Measurements from ENCODE around the gene NEDD9. TPM values are rescaled to one million over a fixed set of nuclear protein-coding genes. Genes with fewer than 3 reads are reported as not detected.

Gene NEDD9
- total and polyA plus RNA-seq, 2 donors = 25.7 to 49.5 TPM

DNA sequence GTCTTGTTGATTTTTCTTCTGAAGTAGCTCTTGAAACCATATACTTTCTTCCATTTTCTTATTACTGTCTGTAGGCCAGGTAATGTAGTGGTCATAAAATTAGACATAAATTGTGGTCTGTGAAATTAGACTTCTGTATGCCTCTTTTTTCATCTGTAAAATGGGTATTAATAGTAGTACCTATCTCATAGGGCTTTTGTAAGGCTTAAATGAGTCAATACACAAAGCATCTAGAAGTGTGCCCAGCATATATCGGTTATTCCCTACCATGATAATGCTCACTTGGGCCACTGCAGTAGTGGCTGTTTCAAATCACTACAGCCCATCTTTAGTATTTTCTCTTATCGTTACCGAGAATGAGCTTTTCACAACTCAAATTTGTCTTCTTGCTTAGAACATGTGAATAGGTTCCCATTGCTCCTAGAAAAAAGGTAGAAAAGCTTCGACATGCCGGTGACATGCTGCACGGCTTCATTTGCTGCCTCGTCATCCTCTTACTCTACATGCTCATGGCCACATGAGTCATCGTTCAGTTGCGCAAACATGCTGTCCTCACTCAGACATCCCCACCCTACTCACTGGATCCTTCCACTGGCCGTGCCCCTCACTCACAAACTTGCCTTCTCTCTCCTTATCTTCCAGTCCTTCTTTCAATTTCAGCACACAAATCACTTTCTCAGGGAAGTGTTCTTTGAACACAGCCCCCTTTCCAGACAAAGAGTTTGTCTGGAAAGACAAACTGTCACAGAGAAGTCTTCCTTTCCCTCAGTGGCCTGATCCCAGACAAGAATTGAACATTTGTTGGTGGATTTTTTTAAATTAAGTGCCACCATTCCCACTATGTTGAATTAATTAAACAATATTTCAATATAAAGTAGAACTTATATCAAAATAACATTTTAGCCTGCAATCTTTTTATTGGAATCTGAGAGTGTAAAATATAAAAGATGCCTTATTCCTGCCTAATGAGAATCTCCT, 88.8 kb downstream of the NEDD9 start:
- 81% methylated on average over 10 of the region's 10 CpGs for WGBS
- no peak for DNase-seq (ENCODE audit: extremely low spot score)
- Histone ChIP-seq H3K4me3 (ENCODE audit: low read depth, low read length) (no peak overlapping the region), H3K4me1 (ENCODE audit: insufficient read depth) (no peaks in the 10 kb centered on the region), H3K36me3 (ENCODE audit: insufficient read depth) (no peaks in the 10 kb centered on the region), H3K27ac (ENCODE audit: low read depth) (no peak overlapping the region)

DNA sequence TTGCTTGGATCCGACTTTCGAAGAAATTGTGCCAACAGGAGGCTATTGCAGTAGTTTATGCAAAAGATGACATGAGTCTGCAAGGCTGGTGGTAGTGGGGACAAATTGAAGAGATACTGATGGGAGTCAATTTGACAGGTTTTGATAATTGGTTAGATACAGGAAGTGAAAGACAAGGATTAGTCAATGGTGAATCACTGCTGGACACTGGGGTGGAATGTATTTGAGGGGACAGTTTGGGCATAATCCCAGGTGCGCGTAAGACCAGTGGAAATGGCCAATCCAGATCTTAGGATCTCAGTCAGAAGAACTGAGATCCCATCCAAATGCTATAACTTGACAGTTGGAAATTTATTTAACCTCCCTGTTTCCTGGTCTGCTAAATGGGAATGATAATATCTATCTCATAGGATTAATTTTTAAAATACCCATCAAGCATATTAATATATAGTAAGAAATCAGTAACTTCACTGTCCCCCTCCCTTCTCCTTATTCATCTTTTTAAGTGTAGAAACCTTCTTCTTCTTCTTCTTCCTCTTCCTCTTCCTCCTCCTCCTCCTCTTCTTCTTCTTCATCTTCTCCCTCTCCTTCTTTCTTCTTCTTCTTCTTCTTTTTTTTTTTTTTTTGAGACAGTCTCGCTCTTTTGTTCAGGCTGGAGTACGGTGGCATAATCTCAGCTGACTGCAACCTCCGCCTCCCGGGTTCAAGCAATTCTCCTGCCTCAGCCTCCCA, 90.0 kb downstream of the NEDD9 start:
- H3K27ac ChIP-seq (ENCODE audit: low read depth) = no peak overlapping the region
- no peak for DNase-seq (ENCODE audit: extremely low spot score)
- H3K36me3 ChIP-seq (ENCODE audit: insufficient read depth) = no peaks in the 10 kb centered on the region
- no peak overlapping the region for H3K4me3 ChIP-seq (ENCODE audit: low read depth, low read length)
- H3K4me1 ChIP-seq (ENCODE audit: insufficient read depth) = no peaks in the 10 kb centered on the region
- 97% methylated on average over 8 of the region's 8 CpGs for WGBS

- Histone ChIP-seq H3K4me1 (ENCODE audit: insufficient read depth) (no peaks in the 10 kb centered on the region), H3K27ac (ENCODE audit: low read depth) (no peak overlapping the region), H3K4me3 (ENCODE audit: low read depth, low read length) (no peak overlapping the region), H3K36me3 (ENCODE audit: insufficient read depth) (no peaks in the 10 kb centered on the region)
- no peak for DNase-seq (ENCODE audit: extremely low spot score)
- WGBS = 91% methylated on average over 3 of the region's 3 CpGs
These were observed 91.2 kb downstream of the NEDD9 start for GRCh38 chr6:11141295-11141694.

- 70% methylated on average over 3 of the region's 3 CpGs for WGBS
- H3K4me3 ChIP-seq (ENCODE audit: low read depth, low read length) = no peak overlapping the region
- H3K36me3 ChIP-seq (ENCODE audit: insufficient read depth) = peaks cover 1% of the 10 kb centered on the region
- no peaks in the 10 kb centered on the region for H3K4me1 ChIP-seq (ENCODE audit: insufficient read depth)
- no peak for DNase-seq (ENCODE audit: extremely low spot score)
- no peak overlapping the region for H3K27ac ChIP-seq (ENCODE audit: low read depth)
These were observed 92.4 kb downstream of the NEDD9 start for GRCh38 chr6:11140056-11140455.

GRCh38 chr6:11139051-11139960, 93.2 kb downstream of the NEDD9 start:
- WGBS = 84% methylated on average over 3 of the region's 3 CpGs
- Histone ChIP-seq H3K27ac (ENCODE audit: low read depth) (no peak overlapping the region), H3K36me3 (ENCODE audit: insufficient read depth) (peaks cover 3% of the 10 kb centered on the region), H3K4me1 (ENCODE audit: insufficient read depth) (no peaks in the 10 kb centered on the region), H3K4me3 (ENCODE audit: low read depth, low read length) (no peak overlapping the region)
- no peak for DNase-seq (ENCODE audit: extremely low spot score)

DNA sequence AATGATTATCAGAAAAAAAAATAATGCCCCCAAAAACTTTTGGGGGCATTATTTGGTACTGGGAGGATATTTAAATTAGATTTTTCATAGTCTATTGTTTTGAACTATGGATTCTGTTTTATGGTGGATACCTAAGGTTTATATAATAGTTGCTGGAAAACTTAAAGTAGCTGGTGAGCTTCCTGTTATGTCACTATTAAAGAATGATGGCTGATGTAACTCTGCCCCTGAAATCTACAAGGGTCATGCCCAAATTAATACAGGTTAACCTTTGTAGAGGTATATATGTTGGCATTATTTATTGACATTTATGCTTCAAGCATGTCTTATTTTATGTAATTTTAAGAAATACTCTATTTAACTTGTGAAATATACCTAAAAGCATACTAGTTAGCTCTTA, 95.7 kb downstream of the NEDD9 start:
- no peak for DNase-seq (ENCODE audit: extremely low spot score)
- no peak overlapping the region for H3K27ac ChIP-seq (ENCODE audit: low read depth)
- H3K4me3 ChIP-seq (ENCODE audit: low read depth, low read length) = no peak overlapping the region
- H3K4me1 ChIP-seq (ENCODE audit: insufficient read depth) = no peaks in the 10 kb centered on the region
- H3K36me3 ChIP-seq (ENCODE audit: insufficient read depth) = peaks cover 3% of the 10 kb centered on the region

Small RNAs within 50 kb of the gene (small RNA-seq; reads per million reads assigned to genes)
- gene AL136139.1 = not detected

Other genes with a start within 250 kb of the NEDD9 start
- 6.2 TPM for gene ELOVL2, start 188.4 kb downstream of the NEDD9 start, total RNA-seq
- gene ELOVL2, start 188.4 kb downstream of the NEDD9 start, polyA plus RNA-seq = 4.1 TPM
- 28.4 TPM for gene SMIM13, start 138.8 kb downstream of the NEDD9 start, total RNA-seq
- gene SMIM13, start 138.8 kb downstream of the NEDD9 start, polyA plus RNA-seq = 7.5 TPM
- not detected for gene ERVFRD-1, start 120.9 kb downstream of the NEDD9 start, total RNA-seq
- 0.22 TPM for gene ERVFRD-1, start 120.9 kb downstream of the NEDD9 start, polyA plus RNA-seq

Measured in urinary bladder (tissue), 4 donors.